ENCODE data around the gene TMEM69.
"Not testable (repeated sequence)": the region's sequence is repeated elsewhere in the genome, so short reads cannot be mapped to it uniquely, and the experiment has no call there.

The TMEM69 gene

DNA sequence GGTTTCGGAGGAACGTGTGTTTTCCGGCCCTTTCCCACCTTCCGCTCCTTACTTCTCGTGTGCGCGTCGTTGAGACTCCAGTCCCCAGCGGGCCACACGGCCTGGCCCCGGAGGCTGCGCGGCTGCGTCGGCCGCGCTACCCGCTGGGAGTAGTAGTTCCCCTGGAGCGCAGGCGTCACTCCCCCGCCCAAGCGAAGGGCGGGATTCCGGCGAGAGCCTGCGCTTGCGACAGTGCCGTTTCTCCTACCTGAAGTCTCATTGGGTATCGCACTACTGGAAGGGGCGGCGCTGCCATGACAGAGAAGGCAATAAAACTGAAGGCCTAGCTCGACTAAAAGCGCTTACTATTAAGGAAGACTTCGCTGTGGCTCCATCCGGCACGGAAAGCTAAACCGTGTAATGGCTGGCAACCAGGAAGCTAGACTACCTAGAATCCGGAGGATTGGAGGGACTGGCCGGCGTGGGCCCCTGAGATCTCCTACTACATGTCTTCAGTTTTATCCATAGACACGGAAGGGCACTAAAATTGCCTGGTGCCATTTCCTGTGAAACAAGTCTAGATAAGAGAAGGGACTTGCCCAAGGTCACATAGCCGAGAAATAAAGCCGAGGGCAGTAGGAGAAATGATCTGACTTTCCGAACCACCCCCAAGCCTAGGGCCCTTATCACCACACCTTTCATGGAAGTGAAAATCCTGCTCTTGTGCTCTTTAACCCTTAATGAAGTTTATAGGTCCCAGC, 797 bp upstream of the TMEM69 start:
- Histone ChIP-seq H2BK12ac (ENCODE audit: low read length) (no peak overlapping the region), H3K18ac (ENCODE audit: low read length) (peak overlapping the region; percentile 96), H3K4me3 (ENCODE audit: low read length in 2 of 2) (peak overlapping the region; percentile 74 to 94), H3K27ac (replicated peaks; ENCODE audit: low read length) (peak overlapping the region; percentile 83), H3K23ac (ENCODE audit: low read depth, low read length, poor library complexity) (peak overlapping the region; percentile 26), H4K8ac (ENCODE audit: low read depth, low read length) (no peak overlapping the region), H2AFZ (ENCODE audit: low read length) (peak overlapping the region; percentile 93), H3K4me1 (ENCODE audit: control insufficient read depth in 2 of 2, insufficient read depth in 1 of 2, low read depth in 1 of 2, low read length in 2 of 2) (peaks cover 2 to 3% of the 10 kb centered on the region in 2 donors), H3K4ac (ENCODE audit: low read length) (no peak overlapping the region), H3K27me3 (ENCODE audit: control insufficient read depth in 3 of 3, insufficient read depth in 3 of 3, low read depth in 1 of 3, low read length in 3 of 3) (no peaks in the 10 kb centered on the region), H4K91ac (ENCODE audit: low read depth, low read length, poor library complexity) (no peak overlapping the region), H2AK5ac (ENCODE audit: low read depth, low read length) (no peak overlapping the region), H3K79me1 (ENCODE audit: low read depth, low read length) (peaks cover 2% of the 10 kb centered on the region), H3K4me2 (ENCODE audit: insufficient read depth, low read length, poor library complexity, severe bottlenecking) (peak overlapping the region; percentile 90), H3K9ac (ENCODE audit: low read depth, low read length, poor library complexity) (peak overlapping the region; percentile 94), H2BK120ac (ENCODE audit: low read depth, low read length) (no peak overlapping the region), H2BK15ac (ENCODE audit: low read length) (no peak overlapping the region), H3K14ac (ENCODE audit: low read length) (no peak overlapping the region), H3K36me3 (replicated peaks in 1 of 2; ENCODE audit: control insufficient read depth in 2 of 2, insufficient read depth in 2 of 2, low read length in 2 of 2) (peaks cover 0 to 24% of the 10 kb centered on the region in 2 donors), H3K9me3 (replicated peaks in 1 of 2; ENCODE audit: control insufficient read depth in 2 of 2, insufficient read depth in 1 of 2, low read depth in 1 of 2, low read length in 2 of 2) (no peaks in the 10 kb centered on the region), H2BK5ac (ENCODE audit: low read length) (peak overlapping the region; percentile 88)
- peak; percentile 95 for DNase-seq (ENCODE audit: low spot score)
- WGBS, 2 donors (ENCODE audit: extremely low coverage in 2 of 2, insufficient read length in 2 of 2, insufficient replicate concordance in 1 of 2) = no CpG with 5 or more reads among the region's 44 CpGs

DNA sequence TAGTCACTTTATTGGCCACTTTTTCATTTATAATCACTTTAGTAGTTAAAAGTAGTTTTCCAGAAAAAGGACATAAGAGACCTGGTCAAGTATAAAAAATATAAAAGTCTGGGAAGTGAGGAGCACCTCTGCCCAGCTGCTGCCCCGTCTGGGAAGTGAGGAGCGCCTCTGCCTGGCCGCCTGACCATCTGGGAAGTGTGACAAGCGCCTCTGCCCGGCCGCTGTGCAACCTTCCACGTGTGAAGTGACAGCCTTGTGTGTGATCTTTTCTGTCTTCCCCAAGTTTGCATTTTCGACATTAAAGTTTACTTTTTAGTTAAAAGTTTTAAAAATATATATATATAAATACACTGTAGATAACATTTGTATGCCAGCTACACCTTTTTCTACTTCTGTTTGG, 5.8 kb downstream of the TMEM69 start:
- not testable (repeated sequence) for DNase-seq (ENCODE audit: low spot score)

DNA sequence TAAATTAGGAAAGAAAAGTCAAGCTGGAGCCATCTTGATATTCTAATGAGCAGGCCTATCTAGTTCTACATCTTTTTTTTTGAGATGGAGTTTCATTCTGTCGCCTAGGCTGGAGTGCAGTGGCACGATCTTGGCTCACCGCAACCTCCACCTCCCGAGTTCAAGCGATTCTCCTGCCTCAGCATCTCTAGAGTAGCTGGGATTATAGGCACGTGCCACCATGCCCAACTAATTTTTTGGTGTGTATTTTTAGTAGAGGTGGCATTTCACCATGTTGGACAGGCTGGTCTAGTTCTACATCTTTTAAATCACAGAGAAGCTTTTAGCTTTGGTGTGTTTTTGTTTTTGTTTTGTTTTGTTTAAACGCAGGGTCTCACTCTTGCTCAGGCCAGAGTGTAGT, 6.8 kb downstream of the TMEM69 start:
- no peak overlapping the region for H3K27ac ChIP-seq (replicated peaks; ENCODE audit: low read length)
- DNase-seq (ENCODE audit: low spot score) = no peak
- H3K4me3 ChIP-seq (ENCODE audit: low read length in 2 of 2) = no peak overlapping the region
- no peaks in the 10 kb centered on the region for H3K27me3 ChIP-seq (ENCODE audit: control insufficient read depth in 3 of 3, insufficient read depth in 3 of 3, low read depth in 1 of 3, low read length in 3 of 3)
- no peak overlapping the region for H3K18ac ChIP-seq (ENCODE audit: low read length)
- no peaks in the 10 kb centered on the region for H3K4me1 ChIP-seq (ENCODE audit: control insufficient read depth in 2 of 2, insufficient read depth in 1 of 2, low read depth in 1 of 2, low read length in 2 of 2)
- WGBS, 2 donors (ENCODE audit: extremely low coverage in 2 of 2, insufficient read length in 2 of 2, insufficient replicate concordance in 1 of 2) = no CpG with 5 or more reads among the region's 7 CpGs
- H3K36me3 ChIP-seq (replicated peaks in 1 of 2; ENCODE audit: control insufficient read depth in 2 of 2, insufficient read depth in 2 of 2, low read length in 2 of 2) = peaks cover 5 to 88% of the 10 kb centered on the region in 2 donors
- H4K91ac ChIP-seq (ENCODE audit: low read depth, low read length, poor library complexity) = no peak overlapping the region
- no peak overlapping the region for H2BK120ac ChIP-seq (ENCODE audit: low read depth, low read length)
- H3K79me1 ChIP-seq (ENCODE audit: low read depth, low read length) = peaks cover 2% of the 10 kb centered on the region
- H3K14ac ChIP-seq (ENCODE audit: low read length) = no peak overlapping the region
- H2BK12ac ChIP-seq (ENCODE audit: low read length) = no peak overlapping the region
- H2BK5ac ChIP-seq (ENCODE audit: low read length) = no peak overlapping the region
- no peak overlapping the region for H2BK15ac ChIP-seq (ENCODE audit: low read length)
- H3K4ac ChIP-seq (ENCODE audit: low read length) = no peak overlapping the region
- H3K9ac ChIP-seq (ENCODE audit: low read depth, low read length, poor library complexity) = no peak overlapping the region
- H3K9me3 ChIP-seq (replicated peaks in 1 of 2; ENCODE audit: control insufficient read depth in 2 of 2, insufficient read depth in 1 of 2, low read depth in 1 of 2, low read length in 2 of 2) = no peaks in the 10 kb centered on the region
- no peak overlapping the region for H2AFZ ChIP-seq (ENCODE audit: low read length)
- no peak overlapping the region for H3K23ac ChIP-seq (ENCODE audit: low read depth, low read length, poor library complexity)
- no peak overlapping the region for H2AK5ac ChIP-seq (ENCODE audit: low read depth, low read length)
- no peak overlapping the region for H3K4me2 ChIP-seq (ENCODE audit: insufficient read depth, low read length, poor library complexity, severe bottlenecking)
- H4K8ac ChIP-seq (ENCODE audit: low read depth, low read length) = no peak overlapping the region

More for the DNA sequence above, 5.8 kb downstream of the TMEM69 start:
- not testable (repeated sequence) for H2BK120ac ChIP-seq (ENCODE audit: low read depth, low read length); H2BK5ac ChIP-seq (ENCODE audit: low read length); H4K8ac ChIP-seq (ENCODE audit: low read depth, low read length); H3K4me3 ChIP-seq (ENCODE audit: low read length in 2 of 2); H4K91ac ChIP-seq (ENCODE audit: low read depth, low read length, poor library complexity); H3K79me1 ChIP-seq (ENCODE audit: low read depth, low read length); H3K27ac ChIP-seq (replicated peaks; ENCODE audit: low read length); H3K14ac ChIP-seq (ENCODE audit: low read length); H3K4ac ChIP-seq (ENCODE audit: low read length); H3K18ac ChIP-seq (ENCODE audit: low read length); H2BK15ac ChIP-seq (ENCODE audit: low read length); H3K27me3 ChIP-seq (ENCODE audit: control insufficient read depth in 3 of 3, insufficient read depth in 3 of 3, low read depth in 1 of 3, low read length in 3 of 3); H3K4me1 ChIP-seq (ENCODE audit: control insufficient read depth in 2 of 2, insufficient read depth in 1 of 2, low read depth in 1 of 2, low read length in 2 of 2); H3K23ac ChIP-seq (ENCODE audit: low read depth, low read length, poor library complexity); H2BK12ac ChIP-seq (ENCODE audit: low read length); H3K9me3 ChIP-seq (replicated peaks in 1 of 2; ENCODE audit: control insufficient read depth in 2 of 2, insufficient read depth in 1 of 2, low read depth in 1 of 2, low read length in 2 of 2); H2AFZ ChIP-seq (ENCODE audit: low read length); H2AK5ac ChIP-seq (ENCODE audit: low read depth, low read length); H3K9ac ChIP-seq (ENCODE audit: low read depth, low read length, poor library complexity); H3K4me2 ChIP-seq (ENCODE audit: insufficient read depth, low read length, poor library complexity, severe bottlenecking)
- no CpG with 5 or more reads among the region's 8 CpGs for WGBS, 2 donors (ENCODE audit: extremely low coverage in 2 of 2, insufficient read length in 2 of 2, insufficient replicate concordance in 1 of 2)
- H3K36me3 ChIP-seq (replicated peaks in 1 of 2; ENCODE audit: control insufficient read depth in 2 of 2, insufficient read depth in 2 of 2, low read length in 2 of 2) = peaks cover 5 to 80% of the 10 kb centered on the region in 2 donors

DNA sequence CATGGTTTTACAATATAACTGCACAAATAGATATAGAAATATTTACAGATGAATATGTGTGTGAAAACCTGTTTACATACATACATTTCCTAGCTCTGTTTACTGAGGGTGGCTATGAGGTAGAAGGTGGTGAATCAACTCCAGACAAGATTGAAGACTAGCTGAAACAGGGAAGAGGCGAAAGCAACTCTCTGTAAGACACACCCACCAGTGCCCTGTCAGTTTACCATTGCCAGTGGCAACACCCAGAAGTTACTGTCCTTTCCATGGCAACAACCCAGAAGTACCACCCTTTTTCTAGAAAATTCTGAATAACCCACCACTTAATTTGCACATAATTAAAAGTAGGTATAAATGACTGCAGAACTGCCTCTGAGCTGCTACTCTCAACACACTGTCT, 16.7 kb downstream of the TMEM69 start:
- no peak overlapping the region for H4K91ac ChIP-seq (ENCODE audit: low read depth, low read length, poor library complexity)
- no peak overlapping the region for H3K4me3 ChIP-seq (ENCODE audit: low read length in 2 of 2)
- no peak overlapping the region for H3K23ac ChIP-seq (ENCODE audit: low read depth, low read length, poor library complexity)
- no peak overlapping the region for H4K8ac ChIP-seq (ENCODE audit: low read depth, low read length)
- no peak overlapping the region for H2BK5ac ChIP-seq (ENCODE audit: low read length)
- H3K18ac ChIP-seq (ENCODE audit: low read length) = no peak overlapping the region
- H2BK15ac ChIP-seq (ENCODE audit: low read length) = no peak overlapping the region
- H3K4me2 ChIP-seq (ENCODE audit: insufficient read depth, low read length, poor library complexity, severe bottlenecking) = no peak overlapping the region
- no peaks in the 10 kb centered on the region for H3K9me3 ChIP-seq (replicated peaks in 1 of 2; ENCODE audit: control insufficient read depth in 2 of 2, insufficient read depth in 1 of 2, low read depth in 1 of 2, low read length in 2 of 2)
- WGBS, 2 donors (ENCODE audit: extremely low coverage in 2 of 2, insufficient read length in 2 of 2, insufficient replicate concordance in 1 of 2) = no CpG with 5 or more reads among the region's 1 CpG
- H3K9ac ChIP-seq (ENCODE audit: low read depth, low read length, poor library complexity) = no peak overlapping the region
- no peak overlapping the region for H3K14ac ChIP-seq (ENCODE audit: low read length)
- no peak overlapping the region for H2AFZ ChIP-seq (ENCODE audit: low read length)
- H3K4ac ChIP-seq (ENCODE audit: low read length) = no peak overlapping the region
- no peak overlapping the region for H3K27ac ChIP-seq (replicated peaks; ENCODE audit: low read length)
- H3K79me1 ChIP-seq (ENCODE audit: low read depth, low read length) = no peaks in the 10 kb centered on the region
- no peak overlapping the region for H2BK12ac ChIP-seq (ENCODE audit: low read length)
- H3K4me1 ChIP-seq (ENCODE audit: control insufficient read depth in 2 of 2, insufficient read depth in 1 of 2, low read depth in 1 of 2, low read length in 2 of 2) = no peaks in the 10 kb centered on the region
- H2BK120ac ChIP-seq (ENCODE audit: low read depth, low read length) = no peak overlapping the region
- H2AK5ac ChIP-seq (ENCODE audit: low read depth, low read length) = no peak overlapping the region
- no peak for DNase-seq (ENCODE audit: low spot score)
- no peaks in the 10 kb centered on the region for H3K27me3 ChIP-seq (ENCODE audit: control insufficient read depth in 3 of 3, insufficient read depth in 3 of 3, low read depth in 1 of 3, low read length in 3 of 3)
- peaks cover 0 to 20% of the 10 kb centered on the region in 2 donors for H3K36me3 ChIP-seq (replicated peaks in 1 of 2; ENCODE audit: control insufficient read depth in 2 of 2, insufficient read depth in 2 of 2, low read length in 2 of 2)
